Measurements from ENCODE around the gene CHAT.

CHAT gene

DNA sequence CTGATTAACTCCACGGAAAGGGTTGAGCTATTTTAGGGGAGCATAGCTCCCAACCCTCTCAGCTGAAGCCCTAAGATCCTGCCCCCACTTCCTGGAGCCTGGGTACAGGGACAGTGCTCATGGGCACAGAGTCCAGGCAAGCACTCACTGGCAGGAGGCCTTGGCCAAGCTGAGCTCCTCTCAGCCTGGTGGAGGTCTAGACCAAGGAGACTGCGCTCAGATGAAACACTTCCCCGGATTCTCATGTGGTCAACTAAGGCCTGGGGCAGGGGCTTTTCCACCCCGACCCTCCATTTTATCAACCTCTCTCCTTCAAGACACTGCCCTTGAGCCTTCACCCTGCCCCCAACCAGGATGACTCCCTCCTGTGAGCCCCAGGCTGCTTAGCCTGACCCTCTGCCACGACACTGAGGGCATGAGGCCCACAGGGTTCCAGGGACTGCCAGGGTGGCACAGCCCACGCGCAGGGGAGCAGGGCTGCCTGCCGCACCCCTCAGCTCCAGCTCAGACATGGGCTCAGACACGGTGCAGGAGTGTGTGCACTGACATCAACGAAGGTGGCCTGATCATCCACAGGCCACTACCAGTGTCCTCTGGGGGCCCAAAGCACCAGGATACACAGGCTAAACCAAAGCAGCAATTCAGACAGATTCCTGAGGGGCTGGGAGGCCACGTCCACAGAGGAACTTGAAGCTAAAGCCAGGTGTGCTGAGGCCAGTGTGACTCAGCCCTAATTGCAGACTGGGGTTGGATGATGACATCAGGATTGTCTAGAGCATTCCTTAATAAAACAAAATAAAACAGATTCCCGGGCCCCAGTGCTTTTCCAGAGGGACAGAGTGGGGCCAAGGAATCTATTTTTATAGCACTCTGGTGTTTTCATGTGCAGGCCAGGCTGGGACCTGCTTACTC lies 18.8 kb downstream of the CHAT start:
- DNase-seq, result no peak

DNA sequence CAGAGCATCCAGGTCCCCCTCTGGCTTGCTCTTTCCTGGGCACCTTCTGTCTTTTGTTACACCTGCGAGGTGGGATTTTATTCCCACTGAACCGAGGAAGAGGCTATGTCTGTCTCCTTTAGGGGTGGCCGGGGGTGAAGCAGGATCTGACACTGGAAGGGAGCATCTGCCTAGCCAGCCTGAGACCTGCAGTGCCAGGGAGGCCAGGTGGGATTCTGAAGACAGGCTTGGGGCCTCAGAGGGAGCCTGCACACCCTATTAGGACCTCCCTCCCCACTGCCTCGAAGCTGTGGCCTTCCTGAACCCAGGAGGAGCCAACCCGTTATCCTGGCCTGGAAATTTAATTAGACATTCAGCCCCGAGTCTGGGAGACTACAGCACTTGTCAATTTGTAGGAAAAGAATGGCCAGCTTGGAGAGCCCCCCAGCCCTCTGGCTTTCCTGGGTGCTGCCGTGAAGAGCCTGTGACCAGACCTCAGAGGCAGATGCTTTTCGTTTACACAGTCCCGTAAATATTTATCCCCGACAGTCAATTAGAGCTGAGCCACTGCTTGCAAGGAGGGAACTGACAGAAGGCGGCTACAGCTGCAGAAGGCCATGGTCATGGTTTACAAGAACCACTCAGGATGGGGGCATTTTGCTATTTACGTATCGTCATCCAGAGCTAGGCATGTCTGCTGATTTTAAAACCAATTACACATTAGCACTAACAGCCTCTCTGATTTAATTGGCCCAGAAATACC lies 19.7 kb downstream of the CHAT start:
- no peak for DNase-seq

DNA sequence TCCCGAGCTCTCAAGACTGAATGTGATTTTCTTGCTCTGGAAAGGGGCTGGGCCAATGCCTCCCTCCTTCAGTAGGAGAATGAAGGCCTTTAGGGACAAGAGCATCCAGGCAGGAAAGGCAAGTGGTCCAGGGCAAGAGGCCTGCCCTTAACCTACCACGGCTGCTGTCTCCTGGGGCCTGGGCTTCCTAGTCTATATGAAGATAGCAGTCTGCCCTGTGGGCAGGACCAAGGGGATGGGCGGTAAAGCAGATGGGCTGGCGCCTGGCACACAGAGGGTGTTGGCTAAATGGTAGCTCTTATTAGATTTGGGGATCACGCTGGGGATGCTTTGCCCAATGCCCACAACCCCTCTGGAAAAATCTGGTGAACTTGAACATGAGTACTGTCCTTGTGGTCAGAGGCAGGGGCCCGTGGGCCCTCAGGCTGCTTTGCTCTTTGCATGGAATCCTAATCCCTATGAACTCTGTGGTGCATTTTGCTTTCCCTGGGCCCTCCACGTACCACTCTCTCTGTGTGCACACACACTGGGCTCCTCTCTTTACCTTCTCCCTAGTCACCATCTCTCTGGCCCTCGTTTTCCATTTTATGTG lies 20.3 kb downstream of the CHAT start:
- no peak for DNase-seq

DNA sequence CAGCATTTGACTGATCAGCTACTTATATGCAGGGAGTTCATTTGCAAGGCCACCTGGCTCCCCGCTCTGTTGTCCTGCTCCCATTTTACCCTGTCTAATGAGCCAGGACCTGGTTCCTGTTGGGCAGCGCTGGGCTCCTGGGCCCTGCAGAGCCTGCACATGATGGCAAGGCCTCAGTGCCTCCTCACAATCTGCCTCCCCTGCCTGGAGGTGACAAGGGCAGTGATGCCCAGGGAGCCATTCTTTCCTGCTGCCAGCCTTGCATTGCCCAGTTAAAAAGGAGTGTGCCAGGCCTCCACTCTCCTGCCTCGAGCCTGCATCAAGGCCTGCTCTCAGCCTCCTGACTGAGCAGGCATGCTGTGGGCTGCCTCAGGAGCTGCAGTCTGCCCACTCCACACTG lies 28.5 kb downstream of the CHAT start:
- DNase-seq, result no peak

DNA sequence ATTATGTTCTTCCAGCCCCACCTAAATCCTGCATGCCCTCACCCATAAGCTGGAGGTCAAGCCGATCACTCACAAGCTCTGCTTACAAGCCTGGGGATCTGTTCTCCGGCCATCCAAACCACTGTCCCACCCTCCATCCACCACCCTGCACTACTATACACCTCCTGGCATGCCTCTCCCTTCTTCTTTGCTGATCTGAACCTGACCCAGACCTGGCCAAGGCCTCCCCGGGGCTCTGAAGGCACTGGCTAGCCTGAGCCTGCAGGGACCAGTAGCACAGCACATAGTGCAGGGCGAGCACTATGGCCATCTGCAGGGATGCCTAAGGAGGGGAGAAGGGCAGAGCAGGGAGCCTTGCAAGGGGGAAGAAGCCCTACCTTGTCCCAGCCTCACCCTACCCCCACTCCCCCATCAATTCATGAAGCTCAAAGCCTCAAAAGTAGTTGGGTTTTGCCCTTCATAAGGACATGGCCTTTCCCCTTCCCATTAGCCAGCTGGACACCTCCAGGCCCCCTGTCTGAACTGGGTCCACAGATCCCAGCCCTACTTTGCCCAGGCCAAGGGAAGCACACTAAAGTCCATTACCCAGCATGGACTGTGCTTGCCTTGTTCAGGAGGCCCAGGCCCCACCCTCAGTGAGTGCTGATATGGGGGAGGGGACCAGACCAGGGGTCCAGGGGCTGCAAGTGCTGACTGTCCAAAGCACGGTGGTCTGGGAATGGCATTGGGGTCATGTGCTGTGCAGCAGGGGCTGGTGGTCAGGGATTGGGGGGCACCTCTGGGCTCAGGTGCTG lies 29.6 kb downstream of the CHAT start:
- no peak for DNase-seq

DNA sequence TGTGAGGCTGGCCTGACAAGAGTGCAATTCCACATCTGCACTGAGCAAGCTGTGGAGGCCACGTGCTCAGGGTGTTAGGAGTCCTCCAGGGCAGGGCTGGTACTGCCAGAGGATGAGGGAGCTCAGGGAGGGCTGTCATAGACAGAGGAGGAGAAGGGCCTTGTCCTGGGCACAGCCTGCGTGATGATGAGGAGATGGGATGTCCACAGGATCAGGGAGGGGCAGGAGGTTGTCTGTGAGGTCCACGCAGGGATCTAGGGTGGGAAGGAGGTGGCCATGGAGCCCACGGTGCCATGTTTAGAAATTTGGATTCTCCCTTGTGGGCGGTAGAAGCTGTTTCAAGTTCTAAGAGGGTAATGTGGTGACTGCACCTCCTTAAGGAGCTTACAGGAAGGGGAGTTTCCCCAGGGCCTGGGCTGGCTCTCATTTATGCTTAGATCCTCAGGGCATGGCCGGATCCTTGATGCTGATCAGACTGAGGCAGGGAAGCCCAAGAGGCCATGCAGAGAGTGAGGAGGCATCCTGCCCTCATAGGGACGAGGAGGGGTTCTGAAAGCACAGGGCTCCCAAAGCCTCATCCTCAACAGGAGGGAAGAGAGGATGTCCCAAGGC lies 30.3 kb downstream of the CHAT start:
- DNase-seq, result no peak

DNA sequence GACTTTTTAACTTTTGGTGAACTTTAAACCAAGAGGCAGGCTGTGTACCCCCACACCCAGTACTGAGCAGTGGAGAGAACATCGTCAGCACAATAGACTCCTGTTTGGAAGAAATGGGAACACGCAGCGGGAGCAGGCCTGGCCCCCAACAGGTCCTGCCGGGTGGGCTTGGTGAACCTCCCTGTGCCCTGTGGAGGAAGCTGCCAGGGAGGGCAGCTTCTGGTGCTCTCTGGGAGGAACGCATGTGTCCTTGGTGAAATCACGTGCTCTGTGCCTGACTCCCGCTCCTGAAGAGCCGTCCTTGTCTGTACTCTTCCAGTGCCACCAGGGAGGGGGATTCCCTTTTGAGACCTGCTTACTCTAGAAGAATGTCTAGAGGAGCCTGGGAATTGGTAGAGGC lies 31.6 kb downstream of the CHAT start:
- no peak for DNase-seq

DNA sequence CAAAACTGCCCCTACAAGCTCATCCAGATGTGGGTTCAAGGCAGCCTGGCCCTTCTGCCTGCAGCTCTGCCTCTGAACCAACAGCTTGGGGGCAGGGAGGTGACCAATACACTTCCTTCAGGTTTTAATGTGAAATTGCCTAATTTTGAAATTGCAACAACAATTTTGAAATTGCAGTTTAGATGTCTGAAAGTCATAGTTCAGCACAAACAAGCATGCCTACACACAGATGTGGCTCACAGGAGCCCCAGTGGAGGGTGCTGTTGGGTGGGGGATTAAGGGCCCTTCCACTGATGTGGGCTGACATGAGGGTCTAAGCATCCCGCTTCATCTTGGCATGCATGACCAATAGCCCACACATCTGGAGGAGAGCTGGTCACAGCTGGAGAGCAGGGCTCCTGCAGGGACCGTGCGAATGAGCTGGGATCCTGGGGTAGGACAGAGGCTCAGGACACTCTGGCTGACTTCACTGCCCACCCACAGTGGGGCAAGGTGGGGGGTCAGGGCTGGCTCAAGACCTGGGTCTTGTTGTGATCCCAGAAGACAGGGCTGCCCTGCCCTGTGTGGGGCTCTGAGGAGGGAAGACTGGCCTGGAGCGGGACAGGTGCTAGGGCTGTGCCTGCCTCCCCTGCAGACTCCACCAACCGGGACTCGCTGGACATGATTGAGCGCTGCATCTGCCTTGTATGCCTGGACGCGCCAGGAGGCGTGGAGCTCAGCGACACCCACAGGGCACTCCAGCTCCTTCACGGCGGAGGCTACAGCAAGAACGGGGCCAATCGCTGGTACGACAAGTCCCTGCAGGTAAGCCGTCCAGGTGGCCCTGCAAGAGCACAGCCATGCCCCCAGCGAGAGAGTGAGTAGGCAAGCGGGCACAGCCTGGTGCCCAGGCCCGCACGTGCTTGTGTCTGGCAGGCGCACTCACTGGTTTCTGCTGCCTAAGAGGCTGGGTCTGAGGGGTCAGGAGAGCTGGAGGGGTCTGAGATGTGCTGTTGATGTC lies 32.3 kb downstream of the CHAT start:
- peak; percentile 24 for DNase-seq

DNA sequence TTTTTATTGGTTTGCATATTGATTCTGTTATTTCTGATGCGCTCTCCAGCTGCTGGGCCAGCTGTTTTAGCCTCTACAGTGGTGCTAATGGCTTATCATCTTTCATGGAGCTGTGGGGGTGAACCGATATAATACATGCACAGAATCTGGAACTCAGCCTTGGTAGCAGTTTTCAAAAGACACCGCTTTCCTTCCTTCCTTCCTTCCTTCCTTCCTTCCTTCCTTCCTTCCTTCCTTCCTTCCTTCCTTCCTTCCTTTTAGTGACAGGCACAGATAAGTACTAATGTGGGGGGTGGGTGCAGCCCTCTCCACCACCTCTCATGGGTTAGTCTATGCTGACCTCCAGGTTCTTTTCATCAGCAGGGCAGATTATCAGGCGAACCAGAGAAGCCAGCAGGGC lies 33.7 kb downstream of the CHAT start:
- no peak for DNase-seq

DNA sequence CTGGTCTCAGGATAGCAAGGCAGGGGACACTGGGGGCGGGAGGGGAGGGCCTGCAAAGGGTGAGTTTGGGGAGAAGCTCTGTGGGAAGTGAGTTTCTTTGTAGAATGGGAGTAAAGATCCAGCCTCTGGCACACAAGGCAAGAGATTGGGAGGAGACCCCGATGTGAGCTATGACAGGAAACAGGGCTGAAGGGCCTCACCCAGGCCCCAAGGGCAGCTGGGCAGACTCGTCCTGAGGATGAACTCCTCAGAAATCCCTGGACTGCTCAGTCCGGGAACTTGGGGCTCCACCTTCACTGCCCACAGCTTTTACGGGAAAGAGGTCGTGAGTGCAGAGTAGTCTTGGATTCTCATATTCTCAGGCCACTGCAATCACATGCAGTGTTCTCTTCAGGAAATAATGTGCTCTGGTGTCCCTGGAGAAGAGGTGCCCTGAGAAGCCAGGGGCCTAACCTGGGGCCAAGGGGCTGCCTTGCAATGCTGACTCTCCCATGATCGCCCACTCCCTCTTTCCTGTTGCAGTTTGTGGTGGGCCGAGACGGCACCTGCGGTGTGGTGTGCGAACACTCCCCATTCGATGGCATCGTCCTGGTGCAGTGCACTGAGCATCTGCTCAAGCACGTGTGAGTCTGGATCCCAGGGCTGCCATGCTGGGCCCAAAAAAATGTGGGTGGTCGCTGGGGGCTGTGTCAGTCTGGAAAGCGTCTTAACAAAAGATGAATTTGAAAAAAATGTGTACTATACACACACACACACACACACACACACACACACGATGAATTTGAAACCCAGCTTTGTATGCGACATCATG lies 34.4 kb downstream of the CHAT start:
- no peak for DNase-seq

DNA sequence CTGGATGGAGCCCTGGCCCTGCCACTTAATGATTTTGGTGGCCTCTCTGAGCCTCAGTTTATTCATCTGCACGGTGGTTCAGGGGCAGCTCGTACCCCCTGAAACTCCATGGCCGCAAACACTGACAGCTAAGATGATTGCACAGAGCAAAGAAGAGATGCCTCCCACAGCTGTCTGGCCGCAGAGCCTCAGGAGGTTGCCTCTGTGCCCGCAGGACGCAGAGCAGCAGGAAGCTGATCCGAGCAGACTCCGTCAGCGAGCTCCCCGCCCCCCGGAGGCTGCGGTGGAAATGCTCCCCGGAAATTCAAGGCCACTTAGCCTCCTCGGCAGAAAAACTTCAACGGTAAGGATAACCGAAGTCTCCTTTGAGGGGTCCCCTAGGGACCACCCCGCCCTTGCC lies 35.5 kb downstream of the CHAT start:
- no peak for DNase-seq

DNA sequence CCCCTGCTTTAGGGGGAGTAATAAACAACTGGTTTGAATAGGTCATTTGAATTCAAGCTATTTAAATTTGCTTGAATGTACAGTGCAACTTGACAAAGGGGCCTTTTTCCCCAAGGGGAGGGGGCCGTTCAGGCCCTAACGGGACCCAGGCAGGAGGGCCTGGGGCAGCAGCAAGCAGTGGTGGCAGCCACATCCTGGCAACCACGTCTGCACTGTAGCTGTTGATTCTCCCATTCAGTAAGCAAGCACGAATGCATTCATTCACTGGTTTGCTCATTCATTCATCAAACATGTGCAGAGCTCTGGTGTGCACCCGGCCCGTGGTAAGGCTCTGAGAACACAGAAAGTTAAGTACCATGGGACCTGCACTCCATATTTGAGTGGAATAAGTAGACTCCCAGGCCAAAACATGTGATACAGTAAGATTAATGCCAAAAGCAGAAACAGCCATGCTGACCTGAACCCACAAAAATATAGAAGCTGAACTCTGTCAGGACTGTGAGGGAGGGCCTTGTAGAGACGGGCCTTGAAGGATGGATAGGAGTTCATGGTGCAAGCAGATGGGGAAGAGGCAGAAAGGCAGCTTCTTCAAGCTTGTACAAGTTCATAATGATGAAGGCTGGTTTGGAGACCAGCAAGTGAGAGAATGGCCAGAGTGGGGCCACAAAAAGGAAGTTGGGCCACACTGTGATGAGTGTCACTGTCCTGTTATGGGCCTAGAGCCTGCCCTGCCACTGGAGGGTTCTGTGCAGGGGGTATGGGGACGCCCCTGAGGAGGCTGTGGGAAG lies 36.3 kb downstream of the CHAT start:
- no peak for DNase-seq

DNA sequence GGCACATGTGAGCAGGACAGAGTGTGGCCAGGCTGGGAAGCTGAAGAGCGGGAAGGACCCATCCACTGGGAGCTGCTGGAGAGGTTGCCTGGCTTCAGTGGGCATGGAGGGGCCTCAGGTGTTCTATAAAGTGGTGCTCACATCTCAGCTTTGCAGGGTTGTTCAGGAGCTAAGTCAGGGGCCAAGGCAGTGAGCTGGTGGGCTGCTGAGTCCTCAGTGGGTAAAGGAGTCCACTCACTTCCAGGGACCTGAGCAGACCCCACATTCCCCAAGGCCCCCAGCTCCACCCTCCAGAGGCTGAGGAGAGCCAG lies 36.8 kb downstream of the CHAT start:
- DNase-seq, result no peak

DNA sequence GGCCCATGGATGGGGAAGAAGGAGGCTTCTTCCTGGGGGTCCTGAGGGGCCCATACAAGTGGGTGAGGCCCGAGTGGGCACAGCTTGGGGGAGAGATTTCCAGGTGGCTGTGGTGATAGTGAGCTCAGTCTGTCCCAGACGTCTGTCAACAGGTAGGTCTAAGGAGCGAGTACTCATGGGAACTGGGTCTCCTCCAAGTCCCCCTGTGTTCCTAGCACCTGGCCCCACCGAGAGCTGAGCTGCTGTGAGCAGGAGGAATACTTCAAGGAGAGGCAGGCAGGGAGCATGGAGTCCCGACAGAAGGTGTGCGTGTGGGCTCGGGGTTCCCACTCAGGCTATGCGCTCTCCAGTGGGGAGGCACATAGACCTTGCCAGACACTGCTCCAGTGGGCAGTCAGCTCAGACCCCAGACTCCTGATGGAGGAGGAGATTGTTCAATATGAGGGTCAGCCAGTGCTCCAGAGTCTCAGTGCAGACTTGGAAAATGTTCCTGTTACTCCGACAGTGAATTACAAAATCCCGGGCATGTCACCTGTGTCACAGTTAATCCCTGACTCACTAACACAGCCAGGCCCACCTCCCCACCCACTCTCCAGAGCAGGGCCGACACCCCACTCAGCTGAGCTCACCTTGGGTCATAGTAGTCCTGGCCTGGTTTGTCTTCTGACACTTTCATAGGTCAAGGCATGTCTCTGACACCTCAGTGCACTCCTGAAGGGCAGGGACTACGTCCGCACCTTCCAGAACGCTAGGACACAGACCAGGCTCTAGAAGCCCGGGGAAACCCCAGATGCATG lies 37.4 kb downstream of the CHAT start:
- no peak for DNase-seq

DNA sequence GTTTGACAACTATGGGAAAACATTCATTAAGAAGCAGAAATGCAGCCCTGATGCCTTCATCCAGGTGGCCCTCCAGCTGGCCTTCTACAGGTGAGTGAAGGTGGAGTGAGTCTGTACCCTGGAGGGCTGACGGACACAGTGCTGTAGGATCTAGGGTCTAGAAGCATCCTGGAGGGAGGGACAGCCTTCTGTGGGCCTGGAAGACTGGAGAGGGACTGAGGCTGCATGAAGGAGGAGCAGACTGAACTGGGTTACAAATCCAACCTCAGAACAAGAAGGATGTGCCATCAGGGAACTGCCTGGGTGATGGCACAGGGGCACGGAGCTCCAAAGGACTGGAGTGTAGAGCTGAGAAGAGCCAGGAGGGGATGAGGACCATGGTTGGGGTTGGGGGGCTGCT lies 38.1 kb downstream of the CHAT start:
- DNase-seq, result no peak

DNA sequence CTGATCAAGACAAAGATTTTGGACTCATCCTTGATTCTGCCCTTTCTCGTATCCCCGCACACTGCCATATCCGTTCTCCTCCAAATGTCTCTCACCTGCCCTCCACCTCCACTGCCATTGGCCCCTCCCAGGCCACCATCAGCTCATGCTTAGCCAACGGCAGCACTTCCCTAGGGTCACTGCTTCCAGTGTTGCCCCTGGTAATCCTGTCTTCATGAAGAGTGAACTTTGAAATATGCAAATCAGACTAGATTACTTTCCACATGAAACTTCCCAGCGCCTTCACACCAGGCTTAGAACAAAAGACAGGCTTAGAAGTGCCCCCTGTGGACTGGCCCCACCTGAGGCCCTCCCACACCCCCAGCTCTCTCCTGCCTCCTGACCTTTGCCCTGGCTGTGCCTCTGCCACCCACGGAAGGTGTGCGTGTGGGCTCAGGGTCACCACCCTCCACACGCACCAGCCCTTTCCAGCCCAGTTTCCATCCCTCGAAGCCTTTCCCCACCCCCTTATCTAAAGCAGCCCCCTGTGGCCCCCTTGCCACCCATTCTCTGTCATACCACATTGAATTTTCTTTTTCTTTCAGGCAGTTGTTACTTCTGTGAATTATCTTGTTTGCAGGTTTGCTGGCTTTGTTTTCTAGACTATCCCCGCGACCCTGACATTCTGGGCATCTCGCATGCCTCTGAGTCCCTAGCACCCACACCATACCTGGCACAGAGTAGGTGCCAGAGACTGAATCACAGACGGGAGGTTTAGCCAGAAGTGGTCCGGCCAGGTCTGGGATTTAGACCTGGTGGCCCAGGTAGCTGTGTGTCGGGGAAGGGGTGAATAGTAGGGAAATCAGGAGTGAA lies 38.8 kb downstream of the CHAT start:
- DNase-seq, result no peak

DNA sequence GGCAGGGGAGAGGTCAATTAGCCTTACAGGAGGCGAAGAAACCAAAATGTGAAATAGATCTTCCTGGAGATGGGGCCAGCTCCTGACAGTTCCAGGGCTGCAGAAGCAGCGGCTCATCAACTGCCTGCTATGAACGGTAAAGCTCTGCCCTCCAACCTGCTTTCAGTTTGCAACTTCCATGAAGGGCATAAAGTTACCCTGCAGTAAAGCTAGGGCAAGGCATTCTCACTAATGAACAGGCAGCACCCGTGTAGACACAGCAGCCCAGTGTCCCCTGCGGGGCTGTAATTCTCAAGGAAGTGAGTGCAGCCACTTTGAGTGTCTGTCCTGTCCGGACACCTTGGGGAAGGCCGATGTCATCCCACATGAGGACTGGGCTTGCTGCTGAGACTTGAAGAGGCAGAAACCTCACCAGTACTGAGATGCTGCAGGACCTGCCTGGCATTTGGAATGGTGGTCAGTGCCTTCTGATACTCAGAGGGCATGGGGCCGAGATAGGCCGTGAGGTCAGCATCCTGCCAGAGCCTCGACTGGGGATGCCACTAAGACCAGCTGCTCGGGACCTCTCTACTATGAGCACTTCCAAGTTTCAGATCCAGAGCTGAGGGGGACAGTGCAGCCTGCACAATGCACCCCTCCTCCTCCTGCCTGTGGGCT lies 39.6 kb downstream of the CHAT start:
- no peak for DNase-seq

Measured in inflammatory macrophage treated with lipopolysaccharide for 4 hours (primary cell).